Skeletal muscle satellite cell (primary cell): ENCODE measurements around the gene SOD3.

ENCODE experiments used
- H3K27me3 ChIP-seq: 2 replicates; pipeline ENCODE4 v1.7.0; 2013; ENCODE audit warnings: low read length; ENCODE audit not compliant: control insufficient read depth, insufficient read depth
- H3K36me3 ChIP-seq: 2 replicates; pipeline ENCODE4 v1.7.0; 2013; ENCODE audit warnings: mild to moderate bottlenecking, control low read depth, low read length; ENCODE audit not compliant: insufficient read depth
- H3K4me1 ChIP-seq: 2 replicates; pipeline ENCODE4 v1.7.0; 2013; ENCODE audit warnings: low read length; ENCODE audit not compliant: control insufficient read depth, insufficient read depth
- H3K4me2 ChIP-seq: 2 replicates; pipeline ENCODE4 v1.7.0; 2013; ENCODE audit warnings: mild to moderate bottlenecking, low read length
- H3K4me3 ChIP-seq: 2 replicates; pipeline ENCODE4 v1.7.0; 2013; ENCODE audit warnings: low read length
- H3K9ac ChIP-seq: 2 replicates; pipeline ENCODE4 v1.7.0; 2013; ENCODE audit warnings: mild to moderate bottlenecking, low read depth, low read length, moderate library complexity
- H3K9me3 ChIP-seq: replicated peaks from 2 replicates; pipeline ENCODE4 v1.7.0; 2013; ENCODE audit warnings: mild to moderate bottlenecking, control low read depth, low read length

SOD3 gene

DNA sequence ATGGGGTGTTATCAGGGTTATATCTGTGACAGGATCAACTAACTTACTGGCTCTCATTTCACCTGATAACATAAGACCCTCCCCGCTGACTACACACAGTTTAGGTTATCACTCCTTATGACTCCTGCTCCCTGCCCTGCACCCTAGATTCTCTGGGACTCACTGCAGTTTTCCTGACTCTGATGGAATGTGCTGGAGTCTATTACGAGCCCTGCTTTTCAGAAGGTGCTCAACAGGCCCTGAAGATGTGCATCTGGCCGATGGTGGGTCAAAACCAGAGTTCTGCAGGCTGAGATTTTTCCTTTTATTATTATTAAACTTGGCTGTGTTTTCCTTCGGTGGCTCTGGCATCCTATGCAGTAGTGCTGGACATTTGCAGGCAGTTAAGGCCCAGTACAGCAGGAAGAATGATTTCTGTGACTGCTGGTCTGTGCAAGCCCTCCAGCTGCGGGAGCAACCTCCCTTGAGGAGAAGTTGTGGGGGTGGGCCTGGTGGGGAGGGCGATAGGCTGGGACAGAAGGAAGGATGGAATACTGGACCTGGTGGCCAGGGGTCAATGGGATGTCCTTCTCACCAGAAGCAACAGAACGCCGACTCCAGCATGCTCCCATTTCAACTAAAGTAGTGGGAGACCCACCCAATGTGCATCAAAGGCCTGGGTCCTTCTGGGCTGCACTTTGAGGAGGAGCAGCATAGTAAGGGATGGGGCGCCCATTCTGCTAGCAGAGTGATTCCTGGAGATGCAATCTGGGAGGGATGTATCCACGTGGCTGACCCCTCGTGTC lies 11.0 kb downstream of the SOD3 start:
- no peaks in the 10 kb centered on the region for H3K4me1 ChIP-seq
- H3K9me3 ChIP-seq: no peaks in the 10 kb centered on the region
- no peaks in the 10 kb centered on the region for H3K36me3 ChIP-seq
- peaks cover 20% of the 10 kb centered on the region for H3K27me3 ChIP-seq
- H3K4me3 ChIP-seq: no peak overlapping the region
- H3K9ac ChIP-seq: no peak overlapping the region
- H3K4me2 ChIP-seq: no peak overlapping the region

DNA sequence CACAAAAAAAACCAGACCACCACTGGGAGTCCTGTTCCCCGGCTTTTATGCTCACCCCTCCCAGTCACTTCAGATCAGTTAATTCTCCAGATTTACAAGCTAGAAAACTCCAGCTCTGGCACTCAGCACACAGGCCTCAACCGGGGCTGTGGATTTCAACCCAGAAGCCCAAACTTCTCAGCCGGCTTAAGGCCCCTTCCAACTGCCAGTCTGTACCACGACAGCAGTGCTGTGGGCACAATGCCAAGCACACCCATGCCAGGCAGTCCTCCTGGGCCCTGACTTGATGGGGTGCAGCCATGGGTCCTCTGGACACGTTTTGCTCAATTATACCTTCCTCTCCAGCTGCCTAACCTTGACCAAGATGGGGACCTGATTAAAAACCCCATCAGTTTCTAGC lies 12.2 kb downstream of the SOD3 start:
- Histone ChIP-seq H3K4me1 (no peaks in the 10 kb centered on the region), H3K27me3 (peaks cover 8% of the 10 kb centered on the region), H3K9ac (no peak overlapping the region), H3K36me3 (no peaks in the 10 kb centered on the region), H3K4me2 (no peak overlapping the region), H3K9me3 (no peaks in the 10 kb centered on the region), H3K4me3 (no peak overlapping the region)

DNA sequence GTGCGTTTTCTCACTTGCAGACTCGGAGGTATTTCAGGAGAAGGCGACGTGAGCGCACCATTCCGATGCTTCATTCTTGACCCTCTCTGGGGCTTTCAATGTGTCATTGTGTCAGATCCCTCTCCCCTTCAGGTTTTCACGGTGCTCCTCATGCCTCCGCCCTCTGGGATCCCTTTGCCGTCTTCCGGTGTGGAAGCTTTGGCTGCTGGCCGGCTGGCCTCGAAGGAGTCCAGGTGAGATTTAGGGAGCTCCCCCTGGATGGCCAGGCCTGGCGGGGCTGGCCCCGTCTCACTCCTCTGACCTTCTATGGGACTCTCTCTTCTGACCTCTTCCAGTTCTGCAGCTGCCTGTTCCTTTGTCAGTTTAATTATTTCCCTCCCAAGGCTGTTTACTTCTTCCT lies 12.9 kb downstream of the SOD3 start:
- Histone ChIP-seq H3K4me3 (no peak overlapping the region), H3K9me3 (no peaks in the 10 kb centered on the region), H3K4me1 (no peaks in the 10 kb centered on the region), H3K36me3 (no peaks in the 10 kb centered on the region), H3K9ac (no peak overlapping the region), H3K4me2 (no peak overlapping the region), H3K27me3 (peaks cover 5% of the 10 kb centered on the region)

DNA sequence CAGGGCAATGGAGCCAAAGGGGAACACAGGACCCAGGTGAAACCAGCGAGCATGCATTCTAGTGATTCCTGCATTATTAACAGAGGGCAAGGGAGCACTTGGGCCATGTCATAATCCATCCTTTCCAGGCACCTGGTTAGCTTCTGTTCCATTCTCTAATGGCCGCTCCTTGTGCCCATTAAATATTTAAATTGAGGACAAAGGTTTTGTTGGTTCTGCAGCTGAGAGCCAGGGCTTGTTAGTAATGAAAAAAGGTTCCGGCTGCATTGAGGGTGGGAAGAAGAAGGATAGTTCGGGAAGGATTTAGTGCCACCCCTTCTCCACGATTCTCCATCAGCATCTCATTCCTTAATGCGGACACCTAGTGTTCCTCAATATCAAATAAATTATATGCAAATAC lies 13.6 kb downstream of the SOD3 start:
- no peaks in the 10 kb centered on the region for H3K36me3 ChIP-seq
- no peaks in the 10 kb centered on the region for H3K9me3 ChIP-seq
- no peak overlapping the region for H3K4me2 ChIP-seq
- H3K9ac ChIP-seq: no peak overlapping the region
- no peaks in the 10 kb centered on the region for H3K4me1 ChIP-seq
- no peaks in the 10 kb centered on the region for H3K27me3 ChIP-seq
- no peak overlapping the region for H3K4me3 ChIP-seq

DNA sequence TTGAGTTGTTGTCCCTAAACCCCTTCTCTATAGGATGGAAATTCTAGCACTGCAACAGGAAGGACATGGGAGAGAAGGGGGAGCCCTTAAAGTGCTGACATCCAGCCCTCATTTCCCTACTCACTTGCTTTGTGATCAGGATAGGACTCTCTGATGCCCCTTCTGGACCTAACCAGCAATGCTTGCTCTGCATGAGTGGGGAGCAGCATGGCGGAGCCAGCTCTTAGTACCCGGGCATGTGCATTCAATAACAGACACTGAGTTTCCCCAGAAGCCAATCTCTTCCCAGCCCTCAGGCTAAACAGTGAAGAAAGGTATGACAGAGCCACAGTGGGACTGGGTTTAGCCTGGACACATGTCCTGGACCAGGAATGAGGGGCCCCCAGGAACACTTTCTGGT lies 14.0 kb downstream of the SOD3 start:
- no peaks in the 10 kb centered on the region for H3K27me3 ChIP-seq
- H3K9ac ChIP-seq: no peak overlapping the region
- H3K36me3 ChIP-seq: no peaks in the 10 kb centered on the region
- H3K4me3 ChIP-seq: no peak overlapping the region
- H3K4me1 ChIP-seq: no peaks in the 10 kb centered on the region
- H3K9me3 ChIP-seq: no peaks in the 10 kb centered on the region
- H3K4me2 ChIP-seq: no peak overlapping the region

DNA sequence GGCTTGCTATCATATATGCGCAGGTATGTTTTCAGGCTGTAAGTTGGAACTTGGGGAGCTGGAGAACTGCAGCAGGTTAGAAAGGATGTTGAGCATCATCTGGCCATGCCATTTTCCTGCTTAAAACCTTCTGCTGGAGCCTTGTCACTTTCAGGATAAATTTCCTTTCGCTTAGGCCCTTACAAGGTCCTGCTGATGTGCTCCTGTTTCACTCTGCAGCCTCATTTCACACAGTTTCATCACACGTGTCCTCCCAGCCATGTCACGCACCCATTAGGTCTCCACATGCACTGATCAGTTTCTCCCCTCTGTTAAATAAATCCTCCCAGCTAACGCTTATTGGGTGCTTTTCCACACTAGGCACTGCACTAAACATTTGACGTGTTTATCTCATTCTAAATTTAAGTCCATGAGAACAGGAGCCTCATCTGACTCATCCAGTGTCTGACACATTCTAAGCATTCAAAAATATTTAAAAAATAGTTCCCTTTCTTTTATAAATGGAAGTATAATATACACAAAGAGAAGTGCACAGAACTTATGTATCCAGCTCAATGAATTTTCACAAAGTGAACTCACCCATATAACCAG lies 14.5 kb downstream of the SOD3 start:
- Histone ChIP-seq H3K4me3 (no peak overlapping the region), H3K9ac (no peak overlapping the region), H3K4me2 (no peak overlapping the region), H3K27me3 (no peaks in the 10 kb centered on the region), H3K36me3 (no peaks in the 10 kb centered on the region), H3K9me3 (no peaks in the 10 kb centered on the region), H3K4me1 (no peaks in the 10 kb centered on the region)

DNA sequence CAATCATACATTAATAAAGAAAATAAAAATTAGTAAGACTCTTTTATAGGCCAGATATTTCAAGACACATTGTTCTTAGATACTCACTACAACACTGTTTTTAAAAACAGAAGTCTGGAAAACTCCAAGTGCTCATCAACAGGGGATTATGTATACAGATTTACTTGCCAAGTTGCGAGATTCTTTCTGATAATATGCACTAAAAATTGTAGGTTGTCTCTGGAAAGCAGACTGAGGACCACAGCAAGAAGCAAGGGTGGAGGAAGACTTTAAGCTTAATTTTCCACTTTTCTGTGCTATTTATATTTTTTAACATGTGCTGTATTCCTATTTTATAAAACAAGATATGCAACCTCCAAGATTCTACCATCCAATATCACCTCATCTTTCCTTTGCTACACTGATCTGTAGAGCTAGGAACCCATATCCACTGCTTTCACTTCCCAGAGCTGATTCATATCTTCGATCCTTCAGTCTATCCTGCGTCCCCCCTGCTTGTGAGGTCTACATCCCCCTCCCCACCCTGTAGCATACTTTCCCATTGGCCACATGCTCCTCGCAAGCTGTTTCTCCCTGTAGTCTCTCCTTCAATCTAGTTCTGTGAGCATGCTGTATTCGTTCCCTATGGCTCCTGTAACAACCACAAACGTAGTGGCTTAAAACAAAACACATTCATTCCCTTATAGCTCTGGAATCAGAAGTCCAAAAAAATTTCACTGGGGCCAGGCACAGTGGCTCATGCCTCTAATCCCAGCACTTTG lies 15.7 kb downstream of the SOD3 start:
- no peaks in the 10 kb centered on the region for H3K27me3 ChIP-seq
- H3K9ac ChIP-seq: no peak overlapping the region
- H3K4me2 ChIP-seq: no peak overlapping the region
- no peaks in the 10 kb centered on the region for H3K9me3 ChIP-seq
- H3K4me1 ChIP-seq: no peaks in the 10 kb centered on the region
- H3K4me3 ChIP-seq: no peak overlapping the region
- H3K36me3 ChIP-seq: no peaks in the 10 kb centered on the region

DNA sequence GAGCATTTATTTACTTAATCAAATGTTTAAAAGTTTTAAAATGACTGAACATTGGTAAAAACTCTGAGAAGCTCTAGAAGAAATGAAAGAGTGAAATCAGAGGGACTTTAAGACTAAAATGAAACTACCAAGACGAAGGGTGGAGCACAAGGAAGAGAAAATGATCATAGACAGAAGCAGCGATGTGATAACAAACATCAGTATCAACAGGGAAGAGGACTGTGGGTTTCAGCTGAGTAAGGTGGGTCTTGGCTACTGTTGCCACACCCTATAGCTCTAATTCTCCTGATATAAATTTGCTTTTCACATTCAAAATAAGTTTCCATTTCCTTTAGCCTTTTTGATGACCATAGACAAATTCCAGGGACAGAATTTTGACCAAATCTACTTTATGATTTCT lies 18.4 kb downstream of the SOD3 start:
- Histone ChIP-seq H3K4me1 (no peaks in the 10 kb centered on the region), H3K9me3 (no peaks in the 10 kb centered on the region), H3K4me2 (no peak overlapping the region), H3K4me3 (no peak overlapping the region), H3K36me3 (peaks cover 3% of the 10 kb centered on the region), H3K9ac (no peak overlapping the region), H3K27me3 (no peaks in the 10 kb centered on the region)

DNA sequence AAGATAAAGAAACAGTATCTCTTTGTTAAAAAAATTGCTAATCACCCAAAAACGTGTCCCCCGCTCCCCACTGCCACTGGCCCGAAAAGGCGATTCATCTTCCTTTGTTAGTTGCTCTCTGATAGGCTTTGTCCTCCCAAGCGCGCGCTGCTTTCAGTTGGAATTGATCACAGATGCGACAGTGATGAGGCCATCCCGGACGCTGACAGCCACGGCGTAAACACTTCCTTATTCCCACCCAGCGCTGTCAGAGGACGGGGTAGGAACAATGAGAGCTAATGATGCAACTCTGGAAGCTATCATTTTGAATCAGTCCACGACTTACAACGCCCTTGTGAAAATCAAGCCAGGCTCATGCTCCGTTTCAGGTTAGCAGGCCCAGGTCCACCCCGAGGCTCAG lies 21.4 kb downstream of the SOD3 start:
- Histone ChIP-seq H3K36me3 (peaks cover 3% of the 10 kb centered on the region), H3K9me3 (no peaks in the 10 kb centered on the region), H3K27me3 (no peaks in the 10 kb centered on the region), H3K4me2 (no peak overlapping the region), H3K4me3 (no peak overlapping the region), H3K9ac (no peak overlapping the region), H3K4me1 (no peaks in the 10 kb centered on the region)

DNA sequence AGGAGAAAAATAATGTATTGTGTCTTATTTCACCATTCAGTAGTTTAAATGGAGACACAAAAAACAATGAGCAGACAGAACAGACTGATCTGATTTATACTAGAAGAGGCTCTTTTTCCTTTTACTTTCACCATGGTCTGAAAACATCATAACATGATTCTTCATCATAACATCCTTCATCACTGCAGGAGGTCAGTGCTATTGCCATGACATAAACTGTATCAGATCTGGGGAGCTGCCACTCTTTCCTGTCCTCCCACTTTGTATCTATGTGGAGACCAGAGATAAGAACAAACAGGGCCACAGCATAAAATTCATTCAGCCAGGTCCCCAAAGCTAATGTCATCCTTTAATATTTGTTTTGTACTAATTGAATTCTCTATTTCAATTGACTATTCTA lies 25.2 kb downstream of the SOD3 start:
- Histone ChIP-seq H3K4me2 (no peak overlapping the region), H3K4me1 (no peaks in the 10 kb centered on the region), H3K27me3 (no peaks in the 10 kb centered on the region), H3K9ac (no peak overlapping the region), H3K4me3 (no peak overlapping the region), H3K36me3 (peaks cover 3% of the 10 kb centered on the region), H3K9me3 (no peaks in the 10 kb centered on the region)

DNA sequence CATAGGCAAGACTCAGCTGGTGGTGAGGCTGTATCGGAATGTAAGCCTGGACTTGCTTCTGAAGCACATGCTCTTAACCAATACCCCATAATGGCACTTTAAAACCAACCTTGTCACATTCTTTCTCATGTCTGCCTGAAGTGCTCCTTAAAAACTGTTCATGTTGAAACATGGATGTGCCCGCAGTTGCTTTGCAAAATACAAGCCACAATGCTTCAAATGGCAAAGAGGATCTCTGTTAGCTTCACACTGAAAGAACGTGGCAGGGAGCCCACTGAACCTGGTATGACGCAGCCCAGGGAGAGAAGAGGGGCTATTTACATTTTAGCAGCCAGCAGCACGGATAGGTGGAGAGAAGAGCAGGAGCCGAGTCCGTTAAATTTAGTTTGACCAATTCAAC lies 29.3 kb downstream of the SOD3 start:
- Histone ChIP-seq H3K9ac (no peak overlapping the region), H3K27me3 (no peaks in the 10 kb centered on the region), H3K4me1 (no peaks in the 10 kb centered on the region), H3K36me3 (no peaks in the 10 kb centered on the region), H3K4me2 (no peak overlapping the region), H3K9me3 (no peaks in the 10 kb centered on the region), H3K4me3 (no peak overlapping the region)
